Mucosa of gallbladder (tissue), 1 donor: ENCODE measurements around the gene ALOXE3. TPM values are rescaled to one million over a fixed set of nuclear protein-coding genes. Genes with fewer than 3 reads are reported as not detected.
A peak's percentile ranks its signal among the peaks of the same experiment; 100 is the strongest.
"Not testable (repeated sequence)": the region's sequence is repeated elsewhere in the genome, so short reads cannot be mapped to it uniquely, and the experiment has no call there.

Source experiments
- DNase-seq: peaks from one replicate; pipeline ENCODE4 v3.0.0-alpha.2; 2020; ENCODE audit warnings: low spot score
- total RNA-seq: library from RNA; stranded (reverse); gene quantifications from one replicate; pipeline ENCODE4 v1.2.1, GENCODE V29; 2021
- donor health status: DM: no; HTN: no; CAD: no.

Gene ALOXE3
- total RNA-seq, 1 donor from 2014 or later: not detected

DNA sequence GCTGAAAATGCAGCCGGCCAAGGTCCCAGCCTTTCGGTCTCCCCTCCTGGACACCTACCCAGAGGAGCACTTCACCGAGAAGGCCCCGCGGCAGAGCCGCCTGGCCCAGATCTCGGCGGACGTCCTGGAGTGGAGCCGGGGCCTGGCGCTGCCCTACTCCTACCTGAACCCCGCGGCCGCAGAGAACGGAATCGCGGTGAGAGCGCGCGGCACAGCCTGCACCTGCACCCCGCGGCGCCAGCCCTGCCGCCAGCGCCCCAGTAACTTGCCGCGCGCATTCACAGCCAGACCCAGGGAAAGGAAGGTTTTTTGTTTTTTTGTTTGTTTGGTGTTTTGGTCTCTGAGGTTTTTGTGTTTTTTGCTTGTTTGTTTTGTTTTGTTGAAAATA, 46.0 kb downstream of the ALOXE3 start:
- DNase-seq: no peak

DNA sequence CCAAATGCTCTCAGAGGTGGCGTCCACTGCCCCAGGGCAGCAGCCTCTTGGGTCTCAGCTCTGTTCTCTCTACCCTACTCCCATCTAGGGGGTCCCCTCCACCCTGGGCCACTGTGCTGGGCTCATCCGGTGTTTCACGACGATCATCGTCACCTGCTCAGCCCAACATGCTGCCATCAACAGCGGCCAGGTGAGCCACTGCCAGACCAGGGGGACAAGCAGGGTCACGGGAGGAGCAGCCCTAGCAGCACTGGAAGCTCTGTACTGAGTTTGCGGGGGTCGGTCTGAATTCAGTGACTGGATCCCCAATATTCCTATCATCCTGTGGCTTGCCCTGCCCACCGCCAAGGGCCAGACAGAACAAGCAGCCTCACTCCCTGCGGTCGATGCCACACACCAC, 46.8 kb downstream of the ALOXE3 start:
- DNase-seq: no peak

- DNase-seq: no peak
Observed at GRCh38 chr17:8069587-8069860, 48.8 kb downstream of the ALOXE3 start.

- peak; percentile 33 for DNase-seq
Observed at GRCh38 chr17:8068736-8069586, 49.4 kb downstream of the ALOXE3 start.

GRCh38 chr17:8067806-8068205, 50.5 kb downstream of the ALOXE3 start:
- DNase-seq: no peak

GRCh38 chr17:8066841-8067775, 51.2 kb downstream of the ALOXE3 start:
- no peak for DNase-seq

DNA sequence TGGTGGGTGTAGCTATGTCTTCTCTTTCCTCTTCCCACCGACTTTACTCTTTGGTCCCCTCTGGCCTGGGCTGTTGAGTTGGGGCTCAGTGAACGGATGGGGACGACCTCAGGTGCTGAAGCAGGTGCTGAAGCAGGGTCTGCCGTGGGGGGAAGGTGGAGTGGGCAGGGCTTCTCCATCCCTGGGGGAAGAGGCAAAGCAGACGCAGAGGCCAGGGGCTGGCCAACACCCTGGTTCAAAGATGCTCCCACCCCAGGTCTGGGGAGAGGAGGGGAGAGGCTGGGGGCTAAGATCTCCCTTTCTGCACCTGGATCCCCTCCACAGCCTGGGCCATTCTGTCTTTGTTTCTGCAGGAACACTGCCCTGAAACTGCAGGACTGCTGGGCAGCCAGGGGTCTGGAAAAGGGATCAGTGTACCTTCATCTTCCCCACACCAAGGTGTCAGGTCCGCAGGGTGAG, 53.7 kb downstream of the ALOXE3 start:
- no peak for DNase-seq

DNA sequence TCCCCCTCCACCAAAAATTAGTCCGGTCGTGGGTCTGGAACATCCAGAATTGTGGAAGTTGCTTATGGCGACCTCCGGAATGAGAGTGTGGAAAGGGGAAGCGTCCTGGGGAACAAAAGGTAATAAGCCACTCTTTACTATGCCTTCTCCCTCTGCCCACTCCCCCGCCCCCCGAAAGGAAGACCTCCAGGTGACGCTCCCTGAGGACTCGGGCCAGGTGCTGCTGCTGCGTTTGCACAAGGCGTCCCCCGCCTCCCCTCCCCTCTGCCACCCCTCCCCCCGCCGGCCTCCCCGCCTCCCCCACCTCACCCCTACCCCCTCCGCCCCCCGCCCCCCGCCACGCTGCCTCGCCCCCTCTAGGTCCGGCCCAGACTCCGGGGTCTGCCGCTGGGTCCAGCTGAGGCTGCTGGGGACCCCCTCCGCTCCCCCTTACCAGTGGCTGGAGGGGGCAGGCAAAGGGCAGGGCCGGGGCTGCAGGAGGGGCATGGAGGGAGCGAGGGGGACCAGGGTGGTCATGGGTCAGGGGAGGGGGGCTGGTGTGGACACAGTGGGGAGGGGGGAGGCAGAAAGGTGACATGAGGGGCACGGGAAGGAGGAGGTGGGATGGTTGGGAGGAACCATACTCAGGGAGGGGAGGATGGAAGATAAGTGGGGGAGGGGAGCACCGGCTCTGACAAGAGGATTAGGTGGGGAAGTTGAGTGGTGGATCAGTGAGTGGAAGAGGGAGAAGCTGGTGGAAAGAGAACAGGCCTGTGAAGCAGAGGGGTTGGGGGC, 54.4 kb downstream of the ALOXE3 start:
- no peak for DNase-seq

GRCh38 chr17:8062807-8063483, 55.4 kb downstream of the ALOXE3 start:
- no peak for DNase-seq

GRCh38 chr17:8062435-8062806, 55.9 kb downstream of the ALOXE3 start:
- no peak for DNase-seq

DNA sequence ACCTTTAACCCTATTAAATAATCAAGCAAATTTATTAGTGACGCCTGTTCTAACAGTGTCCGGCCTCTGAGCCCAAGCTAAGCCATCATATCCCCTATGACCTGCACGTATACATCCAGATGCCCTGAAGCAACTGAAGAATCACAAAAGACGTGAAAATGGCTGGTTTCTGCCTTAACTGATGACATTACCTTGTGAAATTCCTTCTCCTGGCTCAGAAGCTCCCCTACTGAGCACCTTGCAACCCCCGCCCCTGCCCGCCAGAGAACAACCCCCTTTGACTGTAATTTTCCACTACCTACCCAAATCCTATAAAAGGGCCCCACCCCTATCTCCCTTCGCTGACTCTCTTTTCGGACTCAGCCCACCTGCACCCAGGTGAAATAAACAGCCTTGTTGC, 56.5 kb downstream of the ALOXE3 start:
- DNase-seq: not testable (repeated sequence)

DNA sequence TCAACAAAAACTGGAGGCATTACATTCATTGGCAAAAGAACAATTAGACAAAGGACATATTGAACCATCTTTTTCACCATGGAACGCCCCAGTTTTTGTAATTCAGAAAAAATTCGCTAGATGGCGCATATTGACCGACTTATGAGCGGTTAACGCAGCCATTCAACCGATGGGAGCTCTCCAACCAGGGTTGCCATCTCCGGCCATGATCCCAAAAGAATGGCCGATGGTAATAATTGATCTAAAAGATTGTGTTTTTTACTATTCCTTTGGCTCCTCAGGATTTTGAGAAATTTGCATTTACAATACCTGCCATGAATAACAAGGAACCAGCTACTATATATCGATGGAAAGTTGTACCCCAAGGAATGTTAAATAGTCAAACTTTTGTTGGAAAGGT, 58.0 kb downstream of the ALOXE3 start:
- DNase-seq: peak; percentile 79

- no peak for DNase-seq
Observed at GRCh38 chr17:8059131-8059530, 59.2 kb downstream of the ALOXE3 start.

DNA sequence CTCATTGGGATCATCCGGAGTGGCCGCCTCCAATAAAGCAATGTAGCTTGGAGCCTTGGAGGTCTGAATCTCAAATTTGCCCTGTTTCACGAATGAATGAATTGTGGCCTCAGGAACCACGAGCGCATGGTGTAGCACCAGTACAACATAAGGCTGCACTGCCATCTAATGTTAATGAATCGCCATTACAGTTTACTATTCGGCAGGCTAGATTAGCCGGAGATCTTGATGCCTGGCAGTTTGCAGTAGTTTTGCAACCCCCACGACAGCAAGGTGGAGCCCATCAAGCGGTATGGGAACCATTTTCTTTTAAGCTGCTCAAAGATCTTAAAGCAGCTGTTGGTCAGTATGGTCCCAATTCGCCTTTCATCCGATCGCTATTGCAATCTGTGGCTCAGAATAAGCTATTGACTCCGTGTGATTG, 60.6 kb downstream of the ALOXE3 start:
- DNase-seq: peak; percentile 66

DNA sequence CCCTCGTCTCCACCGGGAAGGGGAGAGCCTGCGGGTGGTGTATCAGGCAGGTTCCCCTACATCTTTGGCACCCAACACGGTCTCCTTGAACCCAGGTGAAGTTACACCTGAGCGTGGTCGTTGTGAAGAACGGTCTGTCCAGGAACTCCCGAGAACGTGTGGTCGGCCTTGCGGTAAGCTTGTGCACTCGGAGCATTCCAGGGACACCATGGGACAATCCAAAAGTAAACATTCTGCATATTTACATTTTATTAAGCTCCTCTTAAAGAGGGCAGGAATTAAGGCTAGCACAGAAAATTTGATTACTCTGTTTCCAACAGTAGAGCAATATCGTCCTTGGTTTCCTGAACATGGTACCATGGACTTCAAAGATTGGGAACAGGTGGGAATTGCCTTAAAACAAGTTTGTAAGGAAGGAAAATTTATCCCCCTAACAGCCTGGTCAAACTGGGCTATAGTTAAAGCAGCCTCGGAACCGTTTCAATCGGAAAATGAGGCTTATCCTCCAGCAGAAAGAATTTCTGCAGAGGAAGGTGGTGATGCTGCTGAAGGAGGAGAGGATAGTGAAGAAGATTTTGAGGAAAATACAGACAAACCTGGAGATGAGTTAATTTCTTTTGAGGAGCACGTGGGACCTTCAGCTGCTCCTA, 61.2 kb downstream of the ALOXE3 start:
- no peak for DNase-seq

GRCh38 chr17:8056232-8056975, 61.9 kb downstream of the ALOXE3 start:
- peak; percentile 57 for DNase-seq

- no peak for DNase-seq
Observed at GRCh38 chr17:8055851-8056231, 62.5 kb downstream of the ALOXE3 start.

DNA sequence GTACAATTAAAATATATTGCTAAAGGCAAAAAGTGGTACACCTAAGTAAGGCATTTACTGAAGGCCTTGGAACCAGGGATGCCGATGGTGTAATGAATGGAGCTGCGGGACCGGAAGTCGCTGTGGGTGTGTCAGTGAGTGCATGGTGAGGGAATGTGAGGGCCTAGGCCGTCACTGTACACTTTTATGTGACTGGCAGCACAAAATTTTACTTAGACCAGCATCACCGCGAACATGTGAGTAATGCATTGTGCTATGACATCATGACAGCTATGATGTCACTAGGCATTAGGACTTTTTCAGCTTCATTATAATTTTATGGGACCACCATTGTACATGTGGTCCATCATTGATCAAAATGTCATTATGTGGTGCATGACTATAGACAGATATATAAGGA, 64.7 kb downstream of the ALOXE3 start:
- DNase-seq: no peak

GRCh38 chr17:8052256-8053252, 65.8 kb downstream of the ALOXE3 start:
- no peak for DNase-seq
